GM20000 (cell line): ENCODE measurements around the gene CYTH1.
A peak's percentile ranks its signal among the peaks of the same experiment; 100 is the strongest.

Source experiments
- DNase-seq: peaks from one replicate; pipeline ENCODE4 v3.0.0; 2012; ENCODE audit warnings: low spot score
- TF ChIP-seq, protein P1 (sequence below): IDR thresholded peaks from 2 replicates; pipeline ENCODE4 v1.5.1; 2012; ENCODE audit warnings: mild to moderate bottlenecking, control low read depth; ENCODE audit errors: extremely low read depth, missing control alignments

Gene CYTH1

DNA sequence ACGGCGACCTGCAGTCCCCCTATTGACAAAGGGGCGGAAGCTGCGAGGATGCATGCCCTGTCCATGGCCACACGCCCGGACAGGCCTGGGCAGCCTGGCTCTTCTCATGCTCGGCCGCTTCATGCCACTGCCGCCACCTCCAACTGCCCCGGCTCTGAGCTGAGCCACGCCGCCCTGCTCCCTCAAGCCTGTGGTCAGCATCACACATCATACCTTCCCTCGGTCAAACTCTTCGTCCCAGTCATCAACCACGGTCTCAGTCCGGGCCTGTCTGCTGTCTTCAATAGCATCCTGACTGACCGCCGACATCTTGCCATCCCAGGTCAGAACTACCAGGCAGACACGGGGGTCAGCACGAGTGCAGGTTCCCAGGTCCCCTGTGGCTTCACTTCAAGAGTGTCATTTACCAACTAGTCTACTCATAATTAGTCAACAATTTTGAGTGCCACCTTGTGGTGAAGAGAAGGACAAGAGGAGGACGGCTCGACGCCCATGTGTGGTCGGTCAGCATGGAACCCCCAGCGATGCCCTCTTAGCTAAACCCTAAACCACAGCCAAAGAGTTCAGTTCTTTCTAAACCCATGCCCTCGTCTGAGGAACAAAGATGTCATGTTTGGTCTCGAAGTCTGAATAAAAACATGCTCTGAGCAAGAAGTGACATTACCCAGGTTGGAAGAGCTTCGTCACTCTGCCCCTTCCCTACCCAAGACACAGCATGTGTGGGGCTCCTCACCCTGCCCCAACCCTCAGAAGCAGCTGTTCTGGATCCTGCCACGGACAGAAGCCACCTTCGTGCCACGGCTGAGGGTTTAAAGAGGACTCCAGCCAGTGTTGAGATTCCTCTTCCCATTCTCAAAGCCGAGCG lies 16.9 kb upstream of the CYTH1 start:
- DNase-seq = peak; percentile 66

DNA sequence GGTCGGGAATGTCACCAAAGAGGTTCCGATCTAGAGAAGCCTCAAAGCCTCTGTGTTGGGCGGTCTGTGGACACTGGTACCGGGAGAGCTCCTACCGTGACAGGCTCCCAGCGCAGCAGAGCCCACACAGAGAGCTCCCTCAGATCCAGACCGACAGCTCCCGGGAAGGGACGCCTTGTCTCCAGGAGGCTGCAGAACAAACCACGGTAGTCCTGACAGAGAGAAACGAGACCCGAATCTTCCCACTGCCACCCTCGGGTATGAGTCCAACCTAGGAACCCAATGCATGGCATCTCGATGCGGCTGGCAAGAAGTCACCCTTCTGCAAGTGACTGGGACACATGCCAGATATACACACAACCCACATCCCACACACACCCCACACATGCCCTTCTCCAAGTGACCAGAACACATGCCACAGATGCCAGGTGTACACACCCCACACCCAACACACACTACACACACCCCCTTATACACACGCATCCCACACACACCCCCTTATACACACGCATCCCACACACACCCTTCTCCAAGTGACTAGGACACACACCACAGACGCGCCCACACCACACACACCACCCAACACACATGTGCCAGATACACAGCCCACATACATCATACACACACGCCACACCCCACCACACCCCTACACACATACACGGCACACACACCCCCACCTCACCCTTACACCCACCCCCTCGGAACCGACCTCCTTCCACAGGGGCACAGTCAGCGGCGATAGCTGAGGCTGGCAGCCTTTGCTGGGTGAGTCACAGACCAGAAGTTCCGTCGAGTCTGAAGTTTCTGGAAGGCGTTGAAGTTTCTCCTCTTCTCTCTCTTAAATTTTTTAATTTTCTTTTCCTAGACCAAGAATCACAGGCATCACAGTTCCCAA lies 15.9 kb upstream of the CYTH1 start:
- no peak for DNase-seq
- TF ChIP-seq, protein P1, sequence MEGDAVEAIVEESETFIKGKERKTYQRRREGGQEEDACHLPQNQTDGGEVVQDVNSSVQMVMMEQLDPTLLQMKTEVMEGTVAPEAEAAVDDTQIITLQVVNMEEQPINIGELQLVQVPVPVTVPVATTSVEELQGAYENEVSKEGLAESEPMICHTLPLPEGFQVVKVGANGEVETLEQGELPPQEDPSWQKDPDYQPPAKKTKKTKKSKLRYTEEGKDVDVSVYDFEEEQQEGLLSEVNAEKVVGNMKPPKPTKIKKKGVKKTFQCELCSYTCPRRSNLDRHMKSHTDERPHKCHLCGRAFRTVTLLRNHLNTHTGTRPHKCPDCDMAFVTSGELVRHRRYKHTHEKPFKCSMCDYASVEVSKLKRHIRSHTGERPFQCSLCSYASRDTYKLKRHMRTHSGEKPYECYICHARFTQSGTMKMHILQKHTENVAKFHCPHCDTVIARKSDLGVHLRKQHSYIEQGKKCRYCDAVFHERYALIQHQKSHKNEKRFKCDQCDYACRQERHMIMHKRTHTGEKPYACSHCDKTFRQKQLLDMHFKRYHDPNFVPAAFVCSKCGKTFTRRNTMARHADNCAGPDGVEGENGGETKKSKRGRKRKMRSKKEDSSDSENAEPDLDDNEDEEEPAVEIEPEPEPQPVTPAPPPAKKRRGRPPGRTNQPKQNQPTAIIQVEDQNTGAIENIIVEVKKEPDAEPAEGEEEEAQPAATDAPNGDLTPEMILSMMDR = no peak

More for the DNA sequence above, 16.9 kb upstream of the CYTH1 start:
- TF ChIP-seq, protein P1 = peak; percentile 49

DNA sequence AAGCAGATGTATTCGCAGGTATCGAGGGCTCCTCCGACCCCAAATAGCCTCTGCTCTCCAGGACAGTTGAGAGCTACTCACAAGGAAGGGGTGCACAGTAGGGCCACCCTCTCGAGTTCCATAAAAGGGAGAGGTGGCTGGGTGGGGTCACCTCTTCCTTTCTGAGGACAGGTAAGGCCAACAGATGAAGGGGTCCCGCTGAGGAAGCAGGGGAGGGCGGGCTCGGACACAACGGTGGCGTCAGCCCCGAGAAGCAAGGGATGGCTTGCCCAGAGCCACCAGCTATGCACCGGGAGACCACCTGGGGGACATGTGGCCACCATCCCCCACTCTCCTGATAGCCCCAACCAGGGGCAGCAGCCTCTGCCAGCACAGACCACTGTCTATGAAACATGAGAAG lies 15.1 kb upstream of the CYTH1 start:
- TF ChIP-seq, protein P1 = no peak
- DNase-seq = no peak

DNA sequence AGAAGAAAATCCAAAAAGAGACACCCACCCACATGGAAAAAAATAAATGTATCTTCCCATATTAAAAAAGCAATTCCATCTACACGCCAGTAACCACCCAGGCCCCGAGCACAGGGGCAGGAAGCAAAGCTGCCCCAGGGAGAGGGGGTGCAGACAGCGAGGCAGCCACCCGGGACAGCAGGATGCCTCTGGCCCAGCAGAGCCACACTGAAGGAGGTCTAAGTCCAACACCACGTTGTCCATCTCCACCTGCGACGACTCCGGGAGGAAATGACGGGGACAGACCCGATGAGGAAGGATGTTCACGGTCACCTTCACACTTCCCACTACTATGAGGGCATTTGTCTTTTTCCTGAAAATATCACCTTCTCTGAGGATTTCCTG lies 14.4 kb upstream of the CYTH1 start:
- TF ChIP-seq, protein P1 = no peak
- DNase-seq = no peak

DNA sequence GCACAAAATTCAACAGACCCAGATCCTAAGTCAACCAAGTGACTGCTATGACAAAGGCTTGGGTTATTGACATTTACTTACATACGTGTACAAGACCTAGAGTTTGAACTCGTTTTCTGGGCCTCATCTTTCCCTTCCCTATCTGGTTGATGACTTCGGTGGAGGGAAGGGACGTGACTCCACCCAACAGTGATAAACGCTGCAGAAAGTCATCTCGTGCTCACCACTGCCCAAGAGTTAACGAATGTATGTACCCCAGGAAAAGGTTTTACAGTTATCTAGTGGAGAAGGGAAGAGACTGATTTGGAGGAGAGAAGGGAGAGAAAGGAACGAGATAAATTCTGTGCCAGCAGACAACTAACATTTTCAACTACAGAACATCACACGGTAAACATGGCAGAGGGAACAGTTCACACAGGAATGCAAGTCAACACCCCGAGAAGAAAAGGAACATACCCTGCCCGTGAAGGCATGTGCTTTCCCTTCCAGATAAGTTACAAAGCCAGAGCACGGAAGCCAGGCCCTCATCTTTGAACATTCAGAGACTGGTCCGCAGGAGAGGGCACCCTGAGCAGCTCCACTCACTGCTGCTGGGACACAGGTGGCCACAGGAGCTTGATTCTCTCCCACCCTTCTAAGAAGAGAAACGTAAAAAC lies 13.9 kb upstream of the CYTH1 start:
- DNase-seq = no peak
- TF ChIP-seq, protein P1 = no peak

DNA sequence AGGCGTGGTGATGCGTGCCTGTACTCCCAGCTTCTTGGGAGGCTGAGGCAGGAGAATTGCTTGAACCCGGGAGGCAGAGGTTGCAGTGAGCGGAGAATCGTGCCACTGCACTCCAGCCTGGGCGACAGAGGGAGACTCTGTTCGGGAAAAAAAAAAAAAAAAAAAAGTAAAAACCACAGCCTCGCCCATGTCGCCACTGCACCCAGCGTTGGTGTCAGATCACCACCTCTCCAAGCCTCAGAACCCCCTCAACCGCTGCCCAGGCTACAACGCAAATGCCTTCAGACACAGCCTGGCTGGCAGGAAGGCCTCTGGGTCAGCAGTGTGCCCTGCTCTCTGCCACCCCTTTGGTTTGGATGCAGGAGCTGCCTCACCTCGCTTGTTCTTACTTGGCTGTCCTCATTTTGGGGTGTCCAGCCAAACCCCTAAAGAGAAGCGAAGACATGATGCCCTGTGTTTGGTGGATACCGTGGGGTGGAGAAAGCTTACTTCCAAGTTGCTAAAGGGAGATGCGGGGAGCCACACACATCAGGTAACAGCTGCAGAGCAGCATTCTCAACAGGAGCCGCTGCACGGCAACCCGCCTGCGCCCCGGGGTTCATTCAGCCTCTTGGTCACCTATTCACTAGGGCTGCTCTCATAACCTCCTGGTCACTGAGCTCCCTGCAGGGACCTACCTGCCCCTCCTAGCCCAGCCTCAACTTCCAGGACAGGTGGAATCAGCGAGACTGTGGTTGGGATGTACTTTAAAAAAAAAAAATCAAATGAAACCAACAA lies 13.0 kb upstream of the CYTH1 start:
- DNase-seq = no peak
- TF ChIP-seq, protein P1 = no peak
